SK-N-SH (cell line): ENCODE measurements around the gene DUSP1. TPM values are rescaled to one million over a fixed set of nuclear protein-coding genes. Genes with fewer than 3 reads are reported as not detected.
A peak's percentile ranks its signal among the peaks of the same experiment; 100 is the strongest.

Experiments
- CTCF ChIA-PET: fragments of 300-600, 350-600 bp; formaldehyde crosslinking; extraction: SDS; loops from one replicate; lab custom pipeline; 2021; lab: Yijun Ruan, JAX
- POLR2A ChIA-PET: fragments of 350-600 bp; sonication (Branson Sonifier 250); formaldehyde crosslinking; extraction: SDS; loops from one replicate; lab custom pipeline; 2020; ENCODE audit warnings: antibody characterized with exemption, inconsistent platforms; lab: Yijun Ruan, JAX
- DNase-seq: peaks from one replicate; pipeline ENCODE4 v3.0.0; 2012
- H2AFZ ChIP-seq: fragments of 200-600 bp; sonication (generic); 2 replicates; pipeline ENCODE4 v1.8.1; 2016; ENCODE audit warnings: antibody characterized with exemption, mild to moderate bottlenecking, low read depth
- H3F3A ChIP-seq: fragments of 200-600 bp; sonication (generic); replicated peaks from 2 replicates; pipeline ENCODE3; 2016; ENCODE audit warnings: antibody characterized with exemption, mild to moderate bottlenecking; ENCODE audit not compliant: insufficient read depth
- H3K27ac ChIP-seq, 2 experiments: fragments of 200-500 bp in 1 of 2; fragments of 200-600 bp in 1 of 2; sonication (Bioruptor generic) in 1 of 2; sonication (generic), shearing (Covaris generic) in 1 of 2; 2 replicates each; pipeline versions ENCODE4 v1.5.1 to v1.6.1; 2014 to 2016; ENCODE audit warnings: low read depth in 2 of 2, inconsistent platforms in 1 of 2, low read length in 1 of 2, mild to moderate bottlenecking in 1 of 2, mixed read lengths in 1 of 2
- H3K27me3 ChIP-seq: fragments of 200-600 bp; sonication (generic), shearing (Covaris generic); 2 replicates; pipeline ENCODE4 v1.6.1; 2016; ENCODE audit warnings: mixed run types; ENCODE audit not compliant: insufficient read depth
- H3K36me3 ChIP-seq, 2 experiments: fragments of 200-500 bp in 1 of 2; fragments of 200-600 bp in 1 of 2; sonication (Bioruptor generic) in 1 of 2; sonication (generic) in 1 of 2; replicated peaks in 1 of 2; 2 replicates each; pipeline versions ENCODE3 to v1.5.1; 2014 to 2016; ENCODE audit warnings: low read length in 1 of 2, mild to moderate bottlenecking in 1 of 2; ENCODE audit not compliant: insufficient read depth in 2 of 2, control insufficient read depth in 1 of 2
- H3K4me1 ChIP-seq, 2 experiments: fragments of 200-500 bp in 1 of 2; fragments of 200-600 bp in 1 of 2; sonication (Bioruptor generic) in 1 of 2; sonication (generic), shearing (Covaris generic) in 1 of 2; 2 replicates each; pipeline versions ENCODE4 v1.5.1 to v1.6.1; 2014 to 2016; ENCODE audit warnings: low read depth in 1 of 2, low read length in 1 of 2, mixed run types in 1 of 2; ENCODE audit not compliant: insufficient read depth in 2 of 2, control insufficient read depth in 1 of 2
- H3K4me2 ChIP-seq: fragments of 200-600 bp; sonication (generic), shearing (Covaris generic); 2 replicates; pipeline ENCODE4 v1.6.1; 2017; ENCODE audit warnings: mixed run types
- H3K4me3 ChIP-seq, 2 experiments: fragments of 200-500 bp in 1 of 2; fragments of 200-600 bp in 1 of 2; sonication (Bioruptor generic) in 1 of 2; sonication (generic), shearing (Covaris generic) in 1 of 2; 2 replicates each; pipeline versions ENCODE4 v1.5.1 to v1.8.1; 2014 to 2016; ENCODE audit warnings: low read depth in 2 of 2, inconsistent platforms in 1 of 2, low read length in 1 of 2, mild to moderate bottlenecking in 1 of 2, mixed read lengths in 1 of 2, moderate library complexity in 1 of 2
- H3K79me2 ChIP-seq: fragments of 200-600 bp; sonication (generic); 2 replicates; pipeline ENCODE4 v1.8.1; 2017; ENCODE audit warnings: mild to moderate bottlenecking; ENCODE audit not compliant: insufficient read depth
- H3K9ac ChIP-seq: fragments of 200-600 bp; sonication (generic); 2 replicates; pipeline ENCODE4 v1.6.1; 2017; ENCODE audit warnings: mixed run types
- H3K9me2 ChIP-seq: fragments of 200-600 bp; sonication (generic); 2 replicates; pipeline ENCODE4 v1.6.1; 2017; ENCODE audit warnings: mixed run types
- H3K9me3 ChIP-seq: fragments of 200-600 bp; sonication (generic); 2 replicates; pipeline ENCODE4 v1.6.1; 2017; ENCODE audit warnings: mixed run types, mild to moderate bottlenecking, moderate library complexity
- H4K20me1 ChIP-seq: fragments of 200-600 bp; sonication (generic); 2 replicates; pipeline ENCODE4 v1.6.1; 2017; ENCODE audit warnings: mild to moderate bottlenecking, mixed run types; ENCODE audit not compliant: insufficient read depth
- CTCF ChIP-seq: fragments of 200-600 bp; sonication (generic); IDR thresholded peaks from 2 replicates; pipeline ENCODE4 v1.6.1; 2017; ENCODE audit warnings: antibody characterized with exemption, mild to moderate bottlenecking, moderate library complexity
- ELF1 ChIP-seq: IDR thresholded peaks from 2 replicates; pipeline ENCODE4 v1.4.0; 2012
- EZH2phosphoT487 ChIP-seq: fragments of 200-600 bp; sonication (generic); IDR thresholded peaks from 2 replicates; pipeline ENCODE4 v1.6.1; 2017; ENCODE audit warnings: low read depth, mixed run types, mild to moderate bottlenecking, antibody characterized with exemption, moderate library complexity, borderline replicate concordance
- FOSL2 ChIP-seq: IDR thresholded peaks from 2 replicates; pipeline ENCODE4 v1.4.0; 2012; ENCODE audit warnings: low read depth, mild to moderate bottlenecking, moderate library complexity, borderline replicate concordance
- FOXM1 ChIP-seq: IDR thresholded peaks from 2 replicates; pipeline ENCODE4 v1.4.0; 2012; ENCODE audit warnings: low read depth, mild to moderate bottlenecking
- JUND ChIP-seq: IDR thresholded peaks from 2 replicates; pipeline ENCODE4 v1.4.0; 2012
- PBX3 ChIP-seq: IDR thresholded peaks from 2 replicates; pipeline ENCODE4; 2012
- POLR2AphosphoS5 ChIP-seq: IDR thresholded peaks from 2 replicates; pipeline ENCODE4 v1.6.1; 2012; ENCODE audit warnings: low read depth, low read length
- REST ChIP-seq: IDR thresholded peaks from 2 replicates; pipeline ENCODE4 v1.6.1; 2012; ENCODE audit warnings: mild to moderate bottlenecking, low read depth, low read length, moderate library complexity
- RFX5 ChIP-seq: IDR thresholded peaks from 2 replicates; pipeline ENCODE4 v1.6.1; 2012; ENCODE audit warnings: mild to moderate bottlenecking, improper control_type of control experiment, low read length
- RXRA ChIP-seq: IDR thresholded peaks from 2 replicates; pipeline ENCODE4 v1.4.0; 2012; ENCODE audit warnings: low read depth, mild to moderate bottlenecking, borderline replicate concordance
- TCF12 ChIP-seq: IDR thresholded peaks from 2 replicates; pipeline ENCODE4 v1.4.0; 2012
- USF1 ChIP-seq: IDR thresholded peaks from 2 replicates; pipeline ENCODE4 v1.4.0; 2012; ENCODE audit warnings: low read depth, borderline replicate concordance
- WGBS: methylation state at CpG from one replicate; pipeline ENCODE4 v1.1.6; 2017; ENCODE audit warnings: low lambda C conversion rate; 5-methylcytosine and 5-hydroxymethylcytosine counted together
- polyA plus RNA-seq, 3 experiments: library from polyadenylated mRNA; depleted of rRNA; stranded (reverse); fragments of >200 nt; gene quantifications; 2 replicates each; pipeline ENCODE4 v1.2.3, GENCODE V29; 2012

Gene DUSP1
- polyA plus RNA-seq, 1 of the 3 experiments (the other 2 are of a cell fraction): 455 TPM

GRCh38 chr5:172777881-172778814 is 7.2 kb upstream of the DUSP1 start:
- H3K27ac ChIP-seq: peak overlapping the region in 1 of 2 experiments; percentile 86; a peak in 2 of 4 replicates
- no peaks in the 10 kb centered on the region for H3K36me3 ChIP-seq
- peak overlapping the region; percentile 58 for H3K4me2 ChIP-seq
- H3K9me2 ChIP-seq: no peaks in the 10 kb centered on the region
- peak overlapping the region; percentile 35 for H3K9ac ChIP-seq
- POLR2A ChIA-PET: interaction anchor here (1.0 kb wide), 1 partner anchor 8 kb away, joined by 3 read pairs; no protein-coding TSS in a partner anchor
- H2AFZ ChIP-seq: peak overlapping the region; percentile 32
- peaks cover 34% of the 10 kb centered on the region for H3F3A ChIP-seq
- no peak for DNase-seq
- H3K27me3 ChIP-seq: no peaks in the 10 kb centered on the region
- WGBS: 66% methylated on average over 13 of the region's 13 CpGs
- H3K4me1 ChIP-seq: peaks cover 0 to 23% of the 10 kb centered on the region in 2 experiments; a peak in 3 of 4 replicates
- no peaks in the 10 kb centered on the region for H3K79me2 ChIP-seq
- peak overlapping the region in 1 of 2 experiments; percentile 22; a peak in 1 of 4 replicates for H3K4me3 ChIP-seq
- no peaks in the 10 kb centered on the region for H4K20me1 ChIP-seq
- TF ChIP-seq CTCF (no peak), USF1 (no peak), FOSL2 (peak; percentile 80), PBX3 (peak; percentile 34; the same call in 1 of the 2 replicates), TCF12 (0 out of 2 replicates have a peak, but pooled peaks have one; percentile 20), EZH2phosphoT487 (no peak), JUND (peak; percentile 47; the same call in 1 of the 2 replicates)
- H3K9me3 ChIP-seq: no peaks in the 10 kb centered on the region
- CTCF ChIA-PET: interaction anchor here (1.1 to 5.4 kb wide), 5 partner anchors 9 to 154 kb away, joined by 3 to 26 read pairs (median 5); no protein-coding TSS in a partner anchor

- WGBS: 81% methylated on average over 2 of the region's 2 CpGs
- DNase-seq: no peak
- Histone ChIP-seq H3K4me3 (no peak overlapping the region), H3K9me2 (no peaks in the 10 kb centered on the region), H4K20me1 (no peaks in the 10 kb centered on the region), H3K27me3 (no peaks in the 10 kb centered on the region), H3K4me2 (no peak overlapping the region), H3K9me3 (no peaks in the 10 kb centered on the region), H3K4me1 (peaks cover 9 to 34% of the 10 kb centered on the region in 2 experiments; a peak in 3 of 4 replicates), H3K27ac (no peak overlapping the region), H3K36me3 (no peaks in the 10 kb centered on the region), H3K9ac (no peak overlapping the region), H3F3A (peaks cover 42% of the 10 kb centered on the region), H2AFZ (no peak overlapping the region), H3K79me2 (no peaks in the 10 kb centered on the region)
- ChIA-PET POLR2A (no interaction called here), CTCF (interaction anchor here (0.9 to 5.4 kb wide), 4 partner anchors 60 to 156 kb away, joined by 3 to 26 read pairs (median 6); no protein-coding TSS in a partner anchor)
- TF ChIP-seq POLR2AphosphoS5 (no peak), FOXM1 (no peak), RXRA (no peak), PBX3 (no peak), RFX5 (no peak), REST (no peak), EZH2phosphoT487 (no peak), ELF1 (no peak), USF1 (no peak)
Measured at GRCh38 chr5:172776235-172776594, 5.2 kb upstream of the DUSP1 start.
